HG03060 (cell line): ENCODE measurements around the gene KLHL24.
"Not testable (repeated sequence)": the region's sequence is repeated elsewhere in the genome, so short reads cannot be mapped to it uniquely, and the experiment has no call there.

Experiments used
- ATAC-seq: cut with Tn5 transposase; IDR thresholded peaks from one replicate; pipeline ENCODE4 v1.9.1; 2021; ENCODE audit warnings: low read depth, moderate number of reproducible peaks; ENCODE audit not compliant: unreplicated experiment

The KLHL24 gene

GRCh38 chr3:183634707-183635106, 716 bp upstream of the KLHL24 start:
- ATAC-seq, result no peak

- ATAC-seq, result no peak
Measured at GRCh38 chr3:183635107-183635430, 354 bp upstream of the KLHL24 start.

GRCh38 chr3:183636221-183637105, 1.0 kb downstream of the KLHL24 start:
- peak; percentile 60 for ATAC-seq

- no peak for ATAC-seq
Measured at GRCh38 chr3:183637106-183637486, 1.7 kb downstream of the KLHL24 start.

GRCh38 chr3:183637633-183638032, 2.2 kb downstream of the KLHL24 start:
- ATAC-seq, result not testable (repeated sequence)

GRCh38 chr3:183638101-183638852, 2.9 kb downstream of the KLHL24 start:
- ATAC-seq, result no peak

- not testable (repeated sequence) for ATAC-seq
Measured at GRCh38 chr3:183640635-183641034, 5.2 kb downstream of the KLHL24 start.

- ATAC-seq, result no peak
Measured at GRCh38 chr3:183641882-183642281, 6.5 kb downstream of the KLHL24 start.

GRCh38 chr3:183644244-183644643, 8.8 kb downstream of the KLHL24 start:
- ATAC-seq, result no peak

- ATAC-seq, result no peak
Measured at GRCh38 chr3:183645254-183645653, 9.8 kb downstream of the KLHL24 start.

- ATAC-seq, result no peak
Measured at GRCh38 chr3:183650554-183650953, 15.1 kb downstream of the KLHL24 start.

- no peak for ATAC-seq
Measured at GRCh38 chr3:183653209-183654064, 18.0 kb downstream of the KLHL24 start.

GRCh38 chr3:183654727-183655126, 19.3 kb downstream of the KLHL24 start:
- ATAC-seq, result no peak

GRCh38 chr3:183662099-183662498, 26.7 kb downstream of the KLHL24 start:
- no peak for ATAC-seq

- ATAC-seq, result no peak
Measured at GRCh38 chr3:183664913-183665381, 29.5 kb downstream of the KLHL24 start.

- ATAC-seq, result no peak
Measured at GRCh38 chr3:183680061-183680460, 44.6 kb downstream of the KLHL24 start.

GRCh38 chr3:183687705-183688104, 52.3 kb downstream of the KLHL24 start:
- no peak for ATAC-seq

GRCh38 chr3:183688874-183689273, 53.5 kb downstream of the KLHL24 start:
- no peak for ATAC-seq

GRCh38 chr3:183689621-183690020, 54.2 kb downstream of the KLHL24 start:
- ATAC-seq, result not testable (repeated sequence)

- no peak for ATAC-seq
Measured at GRCh38 chr3:183690402-183690995, 55.1 kb downstream of the KLHL24 start.
